WTC11 (cell line): ENCODE measurements around the gene KCTD2. TPM values are rescaled to one million over a fixed set of nuclear protein-coding genes. Genes with fewer than 3 reads are reported as not detected.

ENCODE experiments used
- ATAC-seq: fragments of 200-7000 bp; cut with Tn5 transposase; 2 replicates; pipeline ENCODE4 v1.10.0; 2021; ENCODE audit warnings: mild to moderate bottlenecking, moderate library complexity
- CTCF ChIA-PET: fragments of 300-600 bp; sonication (Branson Sonifier 250); formaldehyde crosslinking; loops from one replicate; lab custom pipeline; 2021; ENCODE audit warnings: antibody characterized with exemption; lab: Charles Lee
- POLR2A ChIA-PET: fragments of 350-600 bp; sonication (Branson Sonifier 250); formaldehyde crosslinking; loops from one replicate; lab custom pipeline; 2021; ENCODE audit warnings: antibody characterized with exemption; lab: Charles Lee
- DNase-seq: peaks from one replicate; pipeline ENCODE4 v3.0.0; 2021; ENCODE audit warnings: low spot score
- H3K27ac Mint-ChIP-seq: 2 replicates; pipeline ENCODE4 v1.8.0; 2021; ENCODE audit warnings: mixed read lengths
- H3K27me3 Mint-ChIP-seq: 2 replicates; pipeline ENCODE4 v1.8.0; 2021; ENCODE audit warnings: low read depth, mild to moderate bottlenecking, moderate library complexity, mixed read lengths
- H3K36me3 Mint-ChIP-seq: 2 replicates; pipeline ENCODE4 v1.8.0; 2021; ENCODE audit warnings: mixed read lengths
- H3K4me1 Mint-ChIP-seq: 2 replicates; pipeline ENCODE4 v1.8.0; 2022; ENCODE audit warnings: mixed read lengths
- H3K4me3 Mint-ChIP-seq: 2 replicates; pipeline ENCODE4 v1.8.0; 2021; ENCODE audit warnings: mild to moderate bottlenecking, moderate library complexity, mixed read lengths
- H3K9me3 Mint-ChIP-seq: 2 replicates; pipeline ENCODE4 v1.8.0; 2021; ENCODE audit warnings: mixed read lengths
- ATF1 ChIP-seq: sonication (generic); formaldehyde crosslinking; IDR thresholded peaks from 2 replicates; pipeline ENCODE4 v1.8.1; 2023; ENCODE audit warnings: mild to moderate bottlenecking, moderate library complexity, missing genetic modification reagents
- CBFB ChIP-seq: sonication (generic); formaldehyde crosslinking; IDR thresholded peaks from 2 replicates; pipeline ENCODE4 v1.8.1; 2022; ENCODE audit warnings: mild to moderate bottlenecking, low read depth, missing genetic modification reagents
- CREB1 ChIP-seq: sonication (generic); formaldehyde crosslinking; IDR thresholded peaks from 2 replicates; pipeline ENCODE4 v1.8.0; 2023; ENCODE audit warnings: mild to moderate bottlenecking, missing genetic modification reagents
- FOXJ3 ChIP-seq: sonication (generic); formaldehyde crosslinking; IDR thresholded peaks from 2 replicates; pipeline ENCODE4 v1.9.0; 2021; ENCODE audit warnings: missing genetic modification reagents, mild to moderate bottlenecking, borderline replicate concordance
- GRHL2 ChIP-seq: fragments of 250-450 bp; sonication (Bioruptor Pico); IDR thresholded peaks from 2 replicates; pipeline ENCODE4 v1.8.0; 2022; ENCODE audit warnings: mild to moderate bottlenecking, moderate library complexity; ENCODE audit not compliant: insufficient replicate concordance, severe bottlenecking
- JUN ChIP-seq: sonication (generic); formaldehyde crosslinking; IDR thresholded peaks from 2 replicates; pipeline ENCODE4 v1.8.0; 2023; ENCODE audit warnings: mild to moderate bottlenecking, missing genetic modification reagents
- MXD4 ChIP-seq: fragments of 250-450 bp; sonication (Bioruptor Pico); IDR thresholded peaks from 2 replicates; pipeline ENCODE4 v1.8.0; 2021; ENCODE audit warnings: mild to moderate bottlenecking, moderate library complexity, borderline replicate concordance
- NFYB ChIP-seq: sonication (generic); formaldehyde crosslinking; conservative IDR thresholded peaks from 2 replicates; pipeline ENCODE4 v1.8.0; 2022; ENCODE audit warnings: low read depth, missing genetic modification reagents
- NR2C2 ChIP-seq: sonication (generic); formaldehyde crosslinking; IDR thresholded peaks from 2 replicates; pipeline ENCODE4 v1.8.0; 2022; ENCODE audit warnings: mild to moderate bottlenecking, missing genetic modification reagents
- SMAD3 ChIP-seq: sonication (generic); formaldehyde crosslinking; IDR thresholded peaks from 2 replicates; pipeline ENCODE4 v1.8.0; 2022; ENCODE audit warnings: missing genetic modification reagents, mild to moderate bottlenecking, borderline replicate concordance
- SP1 ChIP-seq: sonication (generic); formaldehyde crosslinking; conservative IDR thresholded peaks from 2 replicates; pipeline ENCODE4 v1.8.1; 2022; ENCODE audit warnings: missing genetic modification reagents
- TEAD1 ChIP-seq: sonication (generic); formaldehyde crosslinking; IDR thresholded peaks from 2 replicates; pipeline ENCODE4 v1.8.0; 2022; ENCODE audit warnings: mild to moderate bottlenecking, missing genetic modification reagents
- TEAD4 ChIP-seq: sonication (generic); formaldehyde crosslinking; IDR thresholded peaks from 2 replicates; pipeline ENCODE4 v1.8.0; 2022; ENCODE audit warnings: mild to moderate bottlenecking, missing genetic modification reagents
- ZNF121 ChIP-seq: sonication (generic); formaldehyde crosslinking; IDR thresholded peaks from 2 replicates; pipeline ENCODE4 v1.8.0; 2023; ENCODE audit warnings: missing genetic modification reagents
- ZNF232 ChIP-seq: sonication (generic); formaldehyde crosslinking; IDR thresholded peaks from 2 replicates; pipeline ENCODE4 v1.8.0; 2022; ENCODE audit warnings: mild to moderate bottlenecking, missing genetic modification reagents
- ZNF423 ChIP-seq: fragments of 250-450 bp; sonication (Bioruptor Pico); IDR thresholded peaks from 2 replicates; pipeline ENCODE4 v2.1.2; 2022; ENCODE audit warnings: mild to moderate bottlenecking, moderate library complexity
- total RNA-seq: library from RNA; stranded (reverse); gene quantifications from 3 replicates; pipeline ENCODE4 v1.2.3, GENCODE V29; 2021
- TF ChIP-seq, protein P1 (sequence below): sonication (generic); formaldehyde crosslinking; conservative IDR thresholded peaks from 2 replicates; pipeline ENCODE4 v1.8.1; 2023; ENCODE audit warnings: mild to moderate bottlenecking, low read depth, missing genetic modification reagents, moderate library complexity
- TF ChIP-seq, protein P2 (sequence below): sonication (generic); formaldehyde crosslinking; IDR thresholded peaks from 2 replicates; pipeline ENCODE4 v1.8.0; 2022; ENCODE audit warnings: missing genetic modification reagents
- TF ChIP-seq, protein P3 (sequence below): sonication (generic); formaldehyde crosslinking; IDR thresholded peaks from 2 replicates; pipeline ENCODE4 v1.8.1; 2023; ENCODE audit warnings: mild to moderate bottlenecking, missing genetic modification reagents
- TF ChIP-seq, protein P4 (sequence below): sonication (generic); formaldehyde crosslinking; IDR thresholded peaks from 2 replicates; pipeline ENCODE4 v1.8.1; 2022; ENCODE audit warnings: mild to moderate bottlenecking, moderate library complexity, missing genetic modification reagents
- TF ChIP-seq, protein P5 (sequence below): sonication (generic); formaldehyde crosslinking; IDR thresholded peaks from 2 replicates; pipeline ENCODE4 v1.8.0; 2023; ENCODE audit warnings: mild to moderate bottlenecking, missing genetic modification reagents

The KCTD2 gene
- total RNA-seq, 1 experiment from 2014 or later: 31.3 TPM

DNA sequence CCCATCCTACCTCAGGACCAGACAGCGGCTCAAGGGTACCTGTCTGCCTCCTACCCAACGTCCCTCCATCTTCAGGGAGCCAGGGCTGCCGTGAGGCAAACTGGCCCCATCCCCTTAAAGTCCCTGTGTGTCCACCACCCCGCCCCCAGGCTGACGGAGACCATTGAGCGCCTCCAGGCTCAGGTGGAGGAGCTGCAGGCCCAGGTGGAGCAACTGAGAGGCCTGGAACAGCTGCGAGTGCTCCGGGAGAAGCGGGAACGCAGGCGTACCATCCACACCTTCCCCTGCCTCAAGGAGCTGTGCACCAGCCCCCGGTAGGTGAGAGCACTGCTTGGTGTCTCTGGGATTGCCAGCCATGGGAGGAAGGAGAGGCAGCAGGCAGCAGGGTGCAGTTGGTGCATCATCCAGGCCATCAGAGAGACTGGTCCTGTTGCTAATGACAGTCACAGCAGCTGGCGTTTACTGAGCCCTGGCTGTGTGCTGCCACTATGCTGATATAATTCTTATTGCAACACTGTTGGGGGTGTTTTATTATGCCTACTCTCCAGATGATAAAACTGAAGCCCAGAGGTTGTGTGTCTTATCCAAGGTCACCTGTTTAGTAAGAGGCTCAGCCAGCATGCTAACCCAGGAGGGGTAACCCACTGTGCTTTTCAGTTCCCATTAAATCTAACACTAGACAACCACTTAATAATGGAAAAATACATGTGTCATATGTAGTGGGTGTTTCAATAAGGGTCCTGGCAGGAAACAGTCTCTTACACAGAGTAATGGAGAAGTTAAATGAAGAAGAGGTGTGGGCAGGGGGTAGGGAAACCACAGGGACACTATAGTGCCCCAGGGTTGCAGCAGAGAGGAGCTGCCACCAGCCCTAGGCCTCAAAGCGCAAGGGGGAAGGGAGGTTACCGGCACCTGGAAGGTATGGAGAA is 44.8 kb upstream of the KCTD2 start:
- Mint-ChIP-seq H3K27me3 (no peaks in the 10 kb centered on the region), H3K27ac (no peak overlapping the region), H3K9me3 (no peaks in the 10 kb centered on the region), H3K36me3 (peaks cover 12% of the 10 kb centered on the region), H3K4me3 (no peak overlapping the region), H3K4me1 (no peaks in the 10 kb centered on the region)
- ChIA-PET CTCF (interaction anchor here (0.6 to 2.1 kb wide), 14 partner anchors 10 to 107 kb away, joined by 3 to 21 read pairs (median 4); partner anchors contain the start of genes CDR2L, HID1 and MRPL58), POLR2A (no interaction called here)
- no peak for ATAC-seq
- no peak for DNase-seq
- TF ChIP-seq NFYB (no peak), SMAD3 (CRISPR knock-in tag) (no peak), ZNF423 (CRISPR knock-in tag) (no peak), ZNF121 (CRISPR knock-in tag) (no peak), FOXJ3 (CRISPR knock-in tag) (no peak), MXD4 (CRISPR knock-in tag) (no peak), NR2C2 (no peak)
- TF ChIP-seq, protein P1, sequence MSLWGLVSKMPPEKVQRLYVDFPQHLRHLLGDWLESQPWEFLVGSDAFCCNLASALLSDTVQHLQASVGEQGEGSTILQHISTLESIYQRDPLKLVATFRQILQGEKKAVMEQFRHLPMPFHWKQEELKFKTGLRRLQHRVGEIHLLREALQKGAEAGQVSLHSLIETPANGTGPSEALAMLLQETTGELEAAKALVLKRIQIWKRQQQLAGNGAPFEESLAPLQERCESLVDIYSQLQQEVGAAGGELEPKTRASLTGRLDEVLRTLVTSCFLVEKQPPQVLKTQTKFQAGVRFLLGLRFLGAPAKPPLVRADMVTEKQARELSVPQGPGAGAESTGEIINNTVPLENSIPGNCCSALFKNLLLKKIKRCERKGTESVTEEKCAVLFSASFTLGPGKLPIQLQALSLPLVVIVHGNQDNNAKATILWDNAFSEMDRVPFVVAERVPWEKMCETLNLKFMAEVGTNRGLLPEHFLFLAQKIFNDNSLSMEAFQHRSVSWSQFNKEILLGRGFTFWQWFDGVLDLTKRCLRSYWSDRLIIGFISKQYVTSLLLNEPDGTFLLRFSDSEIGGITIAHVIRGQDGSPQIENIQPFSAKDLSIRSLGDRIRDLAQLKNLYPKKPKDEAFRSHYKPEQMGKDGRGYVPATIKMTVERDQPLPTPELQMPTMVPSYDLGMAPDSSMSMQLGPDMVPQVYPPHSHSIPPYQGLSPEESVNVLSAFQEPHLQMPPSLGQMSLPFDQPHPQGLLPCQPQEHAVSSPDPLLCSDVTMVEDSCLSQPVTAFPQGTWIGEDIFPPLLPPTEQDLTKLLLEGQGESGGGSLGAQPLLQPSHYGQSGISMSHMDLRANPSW (CRISPR knock-in tag): no peak
- TF ChIP-seq, protein P2, sequence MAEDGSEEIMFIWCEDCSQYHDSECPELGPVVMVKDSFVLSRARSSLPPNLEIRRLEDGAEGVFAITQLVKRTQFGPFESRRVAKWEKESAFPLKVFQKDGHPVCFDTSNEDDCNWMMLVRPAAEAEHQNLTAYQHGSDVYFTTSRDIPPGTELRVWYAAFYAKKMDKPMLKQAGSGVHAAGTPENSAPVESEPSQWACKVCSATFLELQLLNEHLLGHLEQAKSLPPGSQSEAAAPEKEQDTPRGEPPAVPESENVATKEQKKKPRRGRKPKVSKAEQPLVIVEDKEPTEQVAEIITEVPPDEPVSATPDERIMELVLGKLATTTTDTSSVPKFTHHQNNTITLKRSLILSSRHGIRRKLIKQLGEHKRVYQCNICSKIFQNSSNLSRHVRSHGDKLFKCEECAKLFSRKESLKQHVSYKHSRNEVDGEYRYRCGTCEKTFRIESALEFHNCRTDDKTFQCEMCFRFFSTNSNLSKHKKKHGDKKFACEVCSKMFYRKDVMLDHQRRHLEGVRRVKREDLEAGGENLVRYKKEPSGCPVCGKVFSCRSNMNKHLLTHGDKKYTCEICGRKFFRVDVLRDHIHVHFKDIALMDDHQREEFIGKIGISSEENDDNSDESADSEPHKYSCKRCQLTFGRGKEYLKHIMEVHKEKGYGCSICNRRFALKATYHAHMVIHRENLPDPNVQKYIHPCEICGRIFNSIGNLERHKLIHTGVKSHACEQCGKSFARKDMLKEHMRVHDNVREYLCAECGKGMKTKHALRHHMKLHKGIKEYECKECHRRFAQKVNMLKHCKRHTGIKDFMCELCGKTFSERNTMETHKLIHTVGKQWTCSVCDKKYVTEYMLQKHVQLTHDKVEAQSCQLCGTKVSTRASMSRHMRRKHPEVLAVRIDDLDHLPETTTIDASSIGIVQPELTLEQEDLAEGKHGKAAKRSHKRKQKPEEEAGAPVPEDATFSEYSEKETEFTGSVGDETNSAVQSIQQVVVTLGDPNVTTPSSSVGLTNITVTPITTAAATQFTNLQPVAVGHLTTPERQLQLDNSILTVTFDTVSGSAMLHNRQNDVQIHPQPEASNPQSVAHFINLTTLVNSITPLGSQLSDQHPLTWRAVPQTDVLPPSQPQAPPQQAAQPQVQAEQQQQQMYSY: no peak

DNA sequence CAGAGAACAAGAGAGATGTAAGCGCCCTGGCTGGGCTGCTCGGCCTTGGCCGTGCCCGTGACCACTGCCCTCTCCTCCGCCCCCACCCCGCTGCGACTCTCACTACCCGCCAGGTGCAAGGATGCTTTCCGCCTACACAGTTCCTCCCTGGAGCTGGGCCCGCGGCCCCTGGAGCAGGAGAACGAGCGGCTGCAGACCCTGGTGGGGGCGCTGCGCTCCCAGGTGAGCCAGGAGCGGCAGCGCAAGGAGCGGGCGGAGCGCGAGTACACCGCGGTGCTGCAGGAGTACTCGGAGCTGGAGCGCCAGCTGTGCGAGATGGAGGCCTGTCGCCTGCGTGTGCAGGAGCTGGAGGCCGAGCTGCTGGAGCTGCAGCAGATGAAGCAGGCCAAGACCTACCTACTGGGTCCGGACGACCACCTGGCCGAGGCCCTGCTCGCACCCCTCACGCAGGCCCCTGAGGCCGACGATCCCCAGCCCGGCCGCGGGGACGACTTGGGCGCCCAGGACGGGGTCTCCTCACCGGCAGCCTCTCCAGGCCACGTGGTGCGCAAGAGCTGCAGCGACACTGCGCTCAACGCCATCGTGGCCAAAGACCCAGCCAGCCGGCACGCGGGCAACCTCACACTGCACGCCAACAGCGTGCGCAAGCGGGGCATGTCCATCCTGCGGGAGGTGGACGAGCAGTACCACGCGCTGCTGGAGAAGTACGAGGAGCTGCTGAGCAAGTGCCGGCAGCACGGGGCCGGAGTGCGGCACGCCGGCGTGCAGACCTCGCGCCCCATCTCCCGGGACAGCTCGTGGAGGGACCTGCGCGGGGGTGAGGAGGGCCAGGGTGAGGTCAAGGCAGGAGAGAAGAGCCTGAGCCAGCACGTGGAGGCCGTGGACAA is 43.7 kb upstream of the KCTD2 start:
- Mint-ChIP-seq H3K27me3 (no peaks in the 10 kb centered on the region), H3K4me1 (no peaks in the 10 kb centered on the region), H3K36me3 (peaks cover 12% of the 10 kb centered on the region), H3K9me3 (no peaks in the 10 kb centered on the region), H3K27ac (no peak overlapping the region), H3K4me3 (no peak overlapping the region)
- ATAC-seq (peak; percentile 93), DNase-seq (peak; percentile 69)
- ChIA-PET POLR2A (interaction anchor here (0.7 to 0.9 kb wide), 3 partner anchors 9 to 60 kb away, joined by 3 to 4 read pairs (median 4); partner anchors contain the start of gene MRPL58), CTCF (interaction anchor here (0.6 to 2.1 kb wide), 16 partner anchors 9 to 1382 kb away, joined by 3 to 21 read pairs (median 4); partner anchors contain the start of genes CDR2L, HID1 and MRPL58)
- TF ChIP-seq ZNF232 (no peak), SP1 (no peak), CREB1 (CRISPR knock-in tag) (no peak), CBFB (no peak), GRHL2 (CRISPR knock-in tag) (no peak), TEAD4 (no peak), JUN (CRISPR knock-in tag) (no peak), ATF1 (CRISPR knock-in tag) (no peak), TEAD1 (no peak)
- TF ChIP-seq, protein P3, sequence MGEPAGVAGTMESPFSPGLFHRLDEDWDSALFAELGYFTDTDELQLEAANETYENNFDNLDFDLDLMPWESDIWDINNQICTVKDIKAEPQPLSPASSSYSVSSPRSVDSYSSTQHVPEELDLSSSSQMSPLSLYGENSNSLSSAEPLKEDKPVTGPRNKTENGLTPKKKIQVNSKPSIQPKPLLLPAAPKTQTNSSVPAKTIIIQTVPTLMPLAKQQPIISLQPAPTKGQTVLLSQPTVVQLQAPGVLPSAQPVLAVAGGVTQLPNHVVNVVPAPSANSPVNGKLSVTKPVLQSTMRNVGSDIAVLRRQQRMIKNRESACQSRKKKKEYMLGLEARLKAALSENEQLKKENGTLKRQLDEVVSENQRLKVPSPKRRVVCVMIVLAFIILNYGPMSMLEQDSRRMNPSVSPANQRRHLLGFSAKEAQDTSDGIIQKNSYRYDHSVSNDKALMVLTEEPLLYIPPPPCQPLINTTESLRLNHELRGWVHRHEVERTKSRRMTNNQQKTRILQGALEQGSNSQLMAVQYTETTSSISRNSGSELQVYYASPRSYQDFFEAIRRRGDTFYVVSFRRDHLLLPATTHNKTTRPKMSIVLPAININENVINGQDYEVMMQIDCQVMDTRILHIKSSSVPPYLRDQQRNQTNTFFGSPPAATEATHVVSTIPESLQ (CRISPR knock-in tag): no peak
- TF ChIP-seq, protein P4, sequence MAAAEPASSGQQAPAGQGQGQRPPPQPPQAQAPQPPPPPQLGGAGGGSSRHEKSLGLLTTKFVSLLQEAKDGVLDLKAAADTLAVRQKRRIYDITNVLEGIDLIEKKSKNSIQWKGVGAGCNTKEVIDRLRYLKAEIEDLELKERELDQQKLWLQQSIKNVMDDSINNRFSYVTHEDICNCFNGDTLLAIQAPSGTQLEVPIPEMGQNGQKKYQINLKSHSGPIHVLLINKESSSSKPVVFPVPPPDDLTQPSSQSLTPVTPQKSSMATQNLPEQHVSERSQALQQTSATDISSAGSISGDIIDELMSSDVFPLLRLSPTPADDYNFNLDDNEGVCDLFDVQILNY (CRISPR knock-in tag): no peak
- TF ChIP-seq, protein P5, sequence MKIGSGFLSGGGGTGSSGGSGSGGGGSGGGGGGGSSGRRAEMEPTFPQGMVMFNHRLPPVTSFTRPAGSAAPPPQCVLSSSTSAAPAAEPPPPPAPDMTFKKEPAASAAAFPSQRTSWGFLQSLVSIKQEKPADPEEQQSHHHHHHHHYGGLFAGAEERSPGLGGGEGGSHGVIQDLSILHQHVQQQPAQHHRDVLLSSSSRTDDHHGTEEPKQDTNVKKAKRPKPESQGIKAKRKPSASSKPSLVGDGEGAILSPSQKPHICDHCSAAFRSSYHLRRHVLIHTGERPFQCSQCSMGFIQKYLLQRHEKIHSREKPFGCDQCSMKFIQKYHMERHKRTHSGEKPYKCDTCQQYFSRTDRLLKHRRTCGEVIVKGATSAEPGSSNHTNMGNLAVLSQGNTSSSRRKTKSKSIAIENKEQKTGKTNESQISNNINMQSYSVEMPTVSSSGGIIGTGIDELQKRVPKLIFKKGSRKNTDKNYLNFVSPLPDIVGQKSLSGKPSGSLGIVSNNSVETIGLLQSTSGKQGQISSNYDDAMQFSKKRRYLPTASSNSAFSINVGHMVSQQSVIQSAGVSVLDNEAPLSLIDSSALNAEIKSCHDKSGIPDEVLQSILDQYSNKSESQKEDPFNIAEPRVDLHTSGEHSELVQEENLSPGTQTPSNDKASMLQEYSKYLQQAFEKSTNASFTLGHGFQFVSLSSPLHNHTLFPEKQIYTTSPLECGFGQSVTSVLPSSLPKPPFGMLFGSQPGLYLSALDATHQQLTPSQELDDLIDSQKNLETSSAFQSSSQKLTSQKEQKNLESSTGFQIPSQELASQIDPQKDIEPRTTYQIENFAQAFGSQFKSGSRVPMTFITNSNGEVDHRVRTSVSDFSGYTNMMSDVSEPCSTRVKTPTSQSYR (CRISPR knock-in tag): no peak
